Measurements from ENCODE around the gene PRM2. TPM values are rescaled to one million over a fixed set of nuclear protein-coding genes. Genes with fewer than 3 reads are reported as not detected.

The PRM2 gene, protein sequence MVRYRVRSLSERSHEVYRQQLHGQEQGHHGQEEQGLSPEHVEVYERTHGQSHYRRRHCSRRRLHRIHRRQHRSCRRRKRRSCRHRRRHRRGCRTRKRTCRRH
- total RNA-seq (2014; rRNA removed; shearing (Covaris generic); ENCODE audit: low replicate concordance): not detected in 2 replicates

DNA sequence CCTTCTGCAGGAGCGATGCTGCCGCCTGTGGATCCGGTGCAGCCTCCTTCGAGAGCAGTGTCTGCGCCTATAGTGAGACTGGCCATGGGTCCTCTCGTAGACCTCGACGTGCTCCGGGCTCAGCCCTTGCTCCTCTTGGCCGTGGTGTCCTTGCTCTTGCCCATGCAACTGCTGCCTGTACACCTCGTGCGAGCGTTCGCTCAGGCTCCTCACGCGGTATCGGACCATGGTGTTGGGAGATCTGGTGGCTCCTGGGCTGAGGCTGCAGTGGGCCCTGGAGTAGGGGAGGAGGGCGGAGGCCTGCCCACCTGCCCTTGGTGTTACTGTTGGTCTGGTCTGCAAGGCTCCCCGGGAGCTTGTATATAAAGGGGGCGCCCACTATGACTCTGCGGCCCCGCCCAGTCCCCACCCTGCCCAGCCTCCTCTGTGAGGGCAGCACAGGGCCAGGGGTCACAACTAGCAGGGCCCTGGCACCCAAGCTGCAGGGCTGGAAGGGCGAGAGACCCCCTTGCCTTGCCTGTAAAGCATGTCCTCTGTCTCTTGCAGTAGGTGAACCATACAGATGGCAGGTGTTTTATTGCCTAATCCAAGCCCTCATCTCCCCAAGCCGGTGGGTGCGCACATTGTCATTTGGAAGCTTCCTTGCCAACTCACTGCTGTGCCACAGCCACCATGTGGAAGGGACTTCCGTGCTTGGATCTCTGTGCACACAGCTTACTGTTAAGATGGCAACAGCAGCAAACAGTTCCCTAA lies at the start of gene PRM2:
Gene PRM2 (minus strand): TSS at position 338 of the 753 bp plus-strand sequence. CDS start 110 bp downstream, at position 228.
- in situ Hi-C loops (cut with HindIII; ENCODE audit: low pct_unique_long_range_greater_than_20kb, low sequenced_read_pairs): no loop called here
- DNase-seq (ENCODE audit: low read depth): no peak

DNA sequence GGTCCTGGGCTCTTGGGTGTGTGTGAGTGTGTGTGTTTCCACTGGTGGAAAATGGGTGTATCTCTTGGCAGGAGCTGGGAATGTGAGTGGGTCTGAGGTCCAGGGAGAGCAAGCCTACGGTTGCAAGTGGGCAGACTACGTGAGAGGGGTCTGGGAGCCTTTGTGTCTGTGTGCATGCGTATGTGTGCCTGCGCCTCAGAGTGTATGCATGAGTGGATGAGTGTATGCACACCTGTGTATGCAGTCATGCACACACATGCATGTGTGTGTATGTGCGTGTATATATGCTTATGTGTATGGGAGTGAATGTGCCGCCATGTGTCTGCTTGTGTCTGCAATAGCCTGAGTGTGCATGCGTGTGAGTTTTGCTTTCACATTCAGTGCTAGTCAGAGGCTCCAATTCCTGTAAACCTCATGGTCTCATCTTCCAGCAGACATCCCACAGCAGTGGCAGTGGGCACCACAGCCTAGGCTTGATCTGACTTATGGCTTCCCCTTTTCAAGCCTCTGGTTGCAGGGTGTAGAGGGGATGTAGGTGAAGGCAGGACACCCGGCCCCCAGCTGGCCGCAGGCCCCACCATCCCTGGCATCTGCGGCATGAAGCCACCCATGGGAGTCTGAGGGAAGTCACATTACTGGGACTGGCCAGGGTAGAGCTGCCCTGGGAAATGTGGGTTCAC lies 49.3 kb upstream of the PRM2 start:
- DNase-seq (ENCODE audit: low read depth): no peak
- in situ Hi-C loops (cut with HindIII; ENCODE audit: low pct_unique_long_range_greater_than_20kb, low sequenced_read_pairs): no loop called here

DNA sequence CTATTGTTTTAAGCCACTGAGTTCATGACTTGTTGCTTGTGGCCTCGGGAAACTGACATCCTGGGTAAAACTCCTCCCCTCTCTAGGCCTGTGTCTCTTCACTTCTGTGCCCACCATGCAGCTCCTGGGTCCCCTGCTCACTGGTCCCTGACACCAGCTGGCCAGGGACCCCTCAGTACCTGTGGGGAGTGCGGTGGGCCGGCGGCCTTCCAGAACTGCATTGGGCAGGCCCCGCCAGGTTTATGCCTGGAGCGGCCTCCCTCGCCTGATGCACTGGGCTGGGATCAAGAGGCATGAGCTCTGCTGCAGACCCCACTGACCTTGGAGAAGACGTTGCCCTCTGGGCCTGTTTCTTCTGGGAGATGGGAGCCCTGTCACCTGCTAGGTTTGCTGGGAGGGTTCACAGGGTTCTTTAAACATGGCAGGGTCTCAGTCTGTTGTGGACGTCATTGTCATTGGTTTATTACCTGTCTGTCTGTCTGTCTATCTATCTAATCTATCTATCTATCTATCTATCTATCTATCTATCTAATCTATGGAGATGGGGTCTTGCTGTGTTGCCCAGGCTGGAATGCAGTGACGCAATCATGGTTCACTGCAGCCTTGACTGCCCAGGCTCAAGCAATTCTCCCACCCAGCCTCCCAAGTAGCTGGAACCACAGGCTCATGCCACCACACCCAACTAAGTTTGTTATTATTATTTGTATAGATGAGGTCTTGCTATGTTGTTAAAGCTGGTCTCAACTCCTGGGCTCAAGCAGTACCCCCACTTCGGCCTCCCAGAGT lies 47.5 kb upstream of the PRM2 start:
- no peak for DNase-seq (ENCODE audit: low read depth)
- in situ Hi-C loops (cut with HindIII; ENCODE audit: low pct_unique_long_range_greater_than_20kb, low sequenced_read_pairs): no loop called here

DNA sequence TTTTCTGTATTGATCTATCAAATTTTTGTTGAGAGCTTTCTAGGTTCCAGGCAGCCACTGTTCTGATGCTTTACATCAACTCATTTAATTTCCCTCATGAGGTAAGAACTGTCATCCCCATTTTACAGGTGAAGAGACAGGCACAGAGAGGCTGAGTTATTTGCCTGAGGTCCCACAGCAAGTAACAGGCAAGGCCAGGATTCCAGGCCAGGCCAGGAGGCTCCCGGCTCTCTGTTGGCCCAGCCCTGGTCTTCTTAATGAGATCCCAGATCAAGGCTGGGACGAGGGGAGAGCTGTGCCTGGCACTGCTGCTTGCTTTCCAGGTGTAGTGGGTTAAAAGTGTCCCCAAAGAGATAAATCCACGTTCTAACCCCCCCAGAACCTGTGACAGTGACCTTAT lies 46.5 kb upstream of the PRM2 start:
- no peak for DNase-seq (ENCODE audit: low read depth)
- in situ Hi-C loops (cut with HindIII; ENCODE audit: low pct_unique_long_range_greater_than_20kb, low sequenced_read_pairs): no loop called here

GRCh38 chr16:11321662-11322061 lies 45.4 kb upstream of the PRM2 start:
- in situ Hi-C loops (cut with HindIII; ENCODE audit: low pct_unique_long_range_greater_than_20kb, low sequenced_read_pairs): no loop called here
- no peak for DNase-seq (ENCODE audit: low read depth)

DNA sequence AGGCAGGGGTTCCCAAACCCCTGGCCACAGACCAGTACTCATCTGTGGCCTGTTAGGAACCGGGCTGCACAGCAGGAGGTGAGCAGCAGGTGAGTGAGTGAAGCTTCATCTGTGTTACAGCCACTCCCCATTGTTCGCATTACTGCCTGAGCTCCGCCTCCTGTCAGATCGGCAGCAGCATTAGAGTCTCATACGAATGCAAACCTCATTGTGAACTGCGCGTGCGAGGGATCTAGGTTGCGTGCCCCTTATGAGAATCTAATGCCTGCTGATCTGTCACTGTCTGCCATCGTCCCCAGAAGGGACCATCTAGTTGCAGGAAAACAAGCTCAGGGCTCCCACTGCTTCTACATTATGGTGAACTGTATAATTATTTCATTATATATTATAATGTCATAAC lies 43.9 kb upstream of the PRM2 start:
- peak; percentile 36 for DNase-seq (ENCODE audit: low read depth)
- in situ Hi-C loops (cut with HindIII; ENCODE audit: low pct_unique_long_range_greater_than_20kb, low sequenced_read_pairs): no loop called here

DNA sequence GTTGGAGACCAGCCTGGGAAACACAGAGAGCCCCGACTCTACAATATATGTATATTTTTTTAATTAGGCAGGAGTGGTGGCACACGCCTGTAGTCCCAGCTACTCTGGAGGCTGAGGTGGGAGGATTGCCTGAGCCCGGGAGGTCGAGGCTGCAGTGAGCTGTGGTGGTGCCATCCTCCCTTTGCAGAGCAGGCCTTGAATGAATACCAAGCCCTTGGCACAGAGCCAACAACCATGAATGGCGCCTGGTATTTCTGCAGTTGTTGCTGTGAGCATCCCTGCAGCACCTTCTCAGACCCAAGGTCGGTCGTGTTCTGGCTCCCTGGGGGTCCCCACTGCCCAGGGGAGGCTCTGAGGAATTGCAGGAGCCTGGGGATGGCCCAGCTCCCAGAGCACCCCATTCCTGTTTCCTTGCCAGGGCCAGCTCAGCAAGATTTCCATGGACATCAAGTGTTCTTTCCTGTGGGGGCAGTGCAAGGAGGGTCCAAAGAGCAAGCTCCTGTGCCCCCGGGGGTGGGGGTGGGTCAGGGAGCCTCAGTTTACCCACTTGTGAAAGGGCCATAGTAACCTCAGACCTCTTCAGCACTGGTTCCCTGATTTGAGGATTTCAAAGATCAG lies 43.4 kb upstream of the PRM2 start:
- DNase-seq (ENCODE audit: low read depth): no peak
- in situ Hi-C loops (cut with HindIII; ENCODE audit: low pct_unique_long_range_greater_than_20kb, low sequenced_read_pairs): no loop called here

DNA sequence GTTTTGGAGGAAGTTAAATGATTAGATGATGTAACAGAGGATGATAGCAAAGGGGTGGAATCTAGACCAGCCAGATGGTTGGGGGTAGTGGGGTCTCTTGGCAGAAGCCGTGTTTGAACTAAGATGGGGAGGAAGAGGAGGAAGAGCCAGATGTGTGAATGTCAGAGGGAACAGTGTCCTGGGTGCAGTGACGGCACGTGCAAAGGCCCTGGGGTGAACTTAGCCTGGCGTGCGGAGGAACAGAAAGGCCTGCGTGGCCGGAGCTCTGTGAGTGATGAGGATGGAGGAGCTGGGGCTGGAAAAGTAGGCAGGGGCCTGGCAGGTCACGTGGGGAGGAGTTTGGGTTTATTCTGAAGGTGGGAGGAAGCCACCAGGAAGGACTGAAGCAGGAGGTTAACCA lies 42.5 kb upstream of the PRM2 start:
- in situ Hi-C loops (cut with HindIII; ENCODE audit: low pct_unique_long_range_greater_than_20kb, low sequenced_read_pairs): no loop called here
- DNase-seq (ENCODE audit: low read depth): no peak

- DNase-seq (ENCODE audit: low read depth): peak; percentile 85
- in situ Hi-C loops (cut with HindIII; ENCODE audit: low pct_unique_long_range_greater_than_20kb, low sequenced_read_pairs): no loop called here
Observed at GRCh38 chr16:11316331-11317015, 40.2 kb upstream of the PRM2 start.

DNA sequence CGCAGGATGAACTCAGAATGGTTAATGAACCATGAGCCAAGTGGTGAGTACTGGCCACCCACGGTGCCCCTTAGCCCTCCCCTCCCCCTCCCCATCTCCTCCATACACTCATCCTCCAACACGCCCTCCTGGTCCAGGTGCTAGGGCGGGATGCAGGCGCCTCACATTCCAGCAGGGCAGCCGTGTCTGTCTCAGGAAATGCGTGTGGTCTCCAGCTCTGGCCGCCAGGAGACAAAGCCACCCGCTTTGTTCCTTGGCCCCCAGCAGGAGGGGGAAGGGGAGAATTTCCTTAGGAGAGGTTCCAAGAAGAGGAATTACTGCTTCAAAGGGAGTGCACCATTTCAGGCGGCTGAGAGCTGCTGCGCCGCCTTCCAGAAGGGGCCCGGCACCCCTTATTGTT lies 39.2 kb upstream of the PRM2 start:
- DNase-seq (ENCODE audit: low read depth): peak; percentile 98
- in situ Hi-C loops (cut with HindIII; ENCODE audit: low pct_unique_long_range_greater_than_20kb, low sequenced_read_pairs): no loop called here

GRCh38 chr16:11314309-11314894 lies 38.1 kb upstream of the PRM2 start:
- in situ Hi-C loops (cut with HindIII; ENCODE audit: low pct_unique_long_range_greater_than_20kb, low sequenced_read_pairs): no loop called here
- no peak for DNase-seq (ENCODE audit: low read depth)

DNA sequence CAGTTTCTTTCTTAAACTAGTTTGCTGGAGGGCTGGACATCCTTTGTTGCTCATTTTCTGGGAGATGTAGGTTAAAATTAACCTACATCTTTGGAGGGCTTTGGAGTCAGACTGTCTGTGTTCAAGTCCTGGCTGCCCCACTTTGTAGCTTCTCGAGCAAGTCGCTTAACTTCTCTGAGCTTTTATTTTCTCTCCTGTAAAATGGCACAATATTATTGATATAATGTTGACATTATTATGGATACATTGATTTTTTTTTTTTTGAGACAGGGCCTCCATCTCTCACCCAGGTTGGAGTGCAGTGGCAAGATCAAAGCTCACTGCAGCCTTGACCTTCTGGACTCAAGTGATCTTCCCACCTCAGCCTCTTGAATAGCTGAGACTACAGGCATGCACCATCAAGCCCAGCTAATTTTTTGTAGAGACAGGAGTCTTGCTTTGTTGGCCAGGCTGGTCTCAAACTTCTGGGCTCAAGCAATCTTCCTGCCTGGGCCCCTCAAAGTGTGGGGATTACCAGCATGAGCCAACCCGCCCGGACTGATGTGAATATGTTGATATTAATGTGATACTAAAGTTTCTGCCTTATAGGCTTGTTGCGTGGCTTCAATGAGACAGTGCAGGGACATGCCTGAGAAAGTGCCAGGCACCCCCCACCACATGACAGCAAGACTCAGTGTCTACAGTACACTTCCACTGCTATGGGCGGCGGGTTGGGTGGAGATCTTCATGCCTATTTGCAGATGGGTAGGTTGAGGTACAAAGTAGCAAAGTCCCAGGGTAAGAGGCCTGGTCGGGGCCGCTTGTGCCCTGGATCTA lies 37.4 kb upstream of the PRM2 start:
- in situ Hi-C loops (cut with HindIII; ENCODE audit: low pct_unique_long_range_greater_than_20kb, low sequenced_read_pairs): no loop called here

DNA sequence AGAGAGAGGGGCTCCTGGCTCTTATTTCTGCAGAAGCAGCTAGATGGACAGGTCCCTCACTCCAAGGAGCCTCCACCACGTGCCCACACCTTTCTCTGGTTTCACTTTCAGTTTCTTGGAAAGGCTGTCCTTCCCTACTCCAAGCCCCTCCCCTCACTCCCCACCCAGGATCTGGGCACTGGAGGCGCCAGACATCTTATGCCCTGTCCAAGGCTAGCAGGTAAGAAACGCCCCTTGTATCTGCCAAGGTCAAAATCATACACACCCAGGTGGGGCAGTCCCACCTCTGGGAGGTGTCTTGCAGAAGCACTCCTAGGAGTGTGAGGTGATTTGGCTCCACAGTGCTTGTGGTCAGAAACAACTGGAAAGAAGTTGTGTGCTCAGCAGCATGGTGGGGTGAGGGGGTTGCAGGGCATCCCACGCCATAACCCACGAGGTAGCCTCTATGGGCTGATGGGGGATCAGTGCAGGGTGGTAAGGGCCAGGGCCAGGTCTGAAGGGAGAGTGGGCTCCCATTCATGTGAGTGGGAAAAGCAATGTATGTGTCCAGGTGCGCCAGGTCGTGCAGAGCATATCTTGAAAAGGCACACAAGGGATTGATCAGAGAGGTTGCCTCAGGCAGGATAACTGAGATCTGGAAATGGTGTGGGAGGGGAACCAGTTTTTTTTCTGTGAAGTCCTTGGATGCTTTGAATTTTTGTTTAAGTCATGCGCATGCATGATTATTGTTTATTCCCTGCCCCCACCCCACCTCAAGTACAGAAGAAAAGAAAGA lies 36.6 kb upstream of the PRM2 start:
- DNase-seq (ENCODE audit: low read depth): peak; percentile 92

More for the DNA sequence above, 37.4 kb upstream of the PRM2 start:
- DNase-seq (ENCODE audit: low read depth): no peak

GRCh38 chr16:11310997-11311561 lies 34.8 kb upstream of the PRM2 start:
- no peak for DNase-seq (ENCODE audit: low read depth)

More for the DNA sequence above, 36.6 kb upstream of the PRM2 start:
- in situ Hi-C loops (cut with HindIII; ENCODE audit: low pct_unique_long_range_greater_than_20kb, low sequenced_read_pairs): no loop called here

DNA sequence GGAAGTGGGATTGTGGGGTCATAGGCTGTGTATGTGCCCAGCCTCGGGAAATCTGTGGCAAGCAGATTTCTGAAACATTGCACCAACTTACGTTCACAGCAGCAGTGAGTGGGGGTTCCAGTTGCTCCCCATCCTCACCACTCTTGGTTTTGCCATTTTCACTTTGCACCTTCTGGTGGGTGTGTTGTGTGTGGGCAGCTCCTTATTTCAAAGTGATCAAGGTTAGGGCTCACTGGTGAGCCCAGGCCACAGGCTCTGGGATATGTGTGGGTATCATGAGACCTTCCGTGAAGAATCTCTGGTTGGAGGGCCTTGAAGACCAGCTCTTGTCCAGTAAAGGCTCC lies 34.3 kb upstream of the PRM2 start:
- DNase-seq (ENCODE audit: low read depth): no peak
- in situ Hi-C loops (cut with HindIII; ENCODE audit: low pct_unique_long_range_greater_than_20kb, low sequenced_read_pairs): no loop called here

More at GRCh38 chr16:11310997-11311561, 34.8 kb upstream of the PRM2 start:
- in situ Hi-C loops (cut with HindIII; ENCODE audit: low pct_unique_long_range_greater_than_20kb, low sequenced_read_pairs): no loop called here

All from Caki2 (cell line).